Heart left ventricle (tissue), 16 donors: Measurements from ENCODE around the gene MFNG. TPM values are rescaled to one million over a fixed set of nuclear protein-coding genes. Genes with fewer than 3 reads are reported as not detected.

Experiments used
- ATAC-seq, 4 donors: fragments of 200-7000 bp; cut with Tn5 transposase; one replicate each; pipeline ENCODE4 v1.9.1; 2020 to 2022; ENCODE audit warnings: moderate library complexity in 4 of 4, mild to moderate bottlenecking in 3 of 4, moderate number of reproducible peaks in 1 of 4
- DNase-seq, 5 donors: peaks; one replicate each; pipeline ENCODE4 v3.0.0-alpha.2; 2020
- H3K27ac ChIP-seq, 12 donors: fragments of 200-600 bp; sonication (generic) in 4 of 12; one replicate each; pipeline versions ENCODE4 v1.5.0 to v1.8.0; 2016 to 2022; ENCODE audit warnings: mild to moderate bottlenecking in 2 of 12
- H3K27me3 ChIP-seq, 9 donors: fragments of 200-600 bp; sonication (generic) in 2 of 9; one replicate each; pipeline versions ENCODE4 v1.5.1 to v1.8.0; 2016 to 2022; ENCODE audit warnings: mild to moderate bottlenecking in 3 of 9
- H3K36me3 ChIP-seq, 9 donors: fragments of 200-600 bp; sonication (generic) in 2 of 9; one replicate each; pipeline versions ENCODE4 v1.5.0 to v1.8.0; 2018 to 2022; ENCODE audit warnings: mild to moderate bottlenecking in 2 of 9
- H3K4me1 ChIP-seq, 12 donors: fragments of 200-600 bp; sonication (generic) in 4 of 12; one replicate each; pipeline versions ENCODE4 v1.5.0 to v1.8.0; 2016 to 2022; ENCODE audit warnings: mild to moderate bottlenecking in 3 of 12
- H3K4me3 ChIP-seq, 12 donors: fragments of 200-600 bp; sonication (generic) in 4 of 12; one replicate each; pipeline versions ENCODE4 v1.5.0 to v1.8.0; 2017 to 2022; ENCODE audit warnings: mild to moderate bottlenecking in 9 of 12, moderate library complexity in 4 of 12
- H3K9me3 ChIP-seq, 12 donors: fragments of 200-600 bp; sonication (generic) in 4 of 12; one replicate each; pipeline versions ENCODE4 v1.5.0 to v1.8.0; 2016 to 2022; ENCODE audit warnings: mild to moderate bottlenecking in 1 of 12
- CTCF ChIP-seq, 12 donors: fragments of 200-600 bp; sonication (generic) in 4 of 12; IDR thresholded peaks; one replicate each; pipeline versions ENCODE4 v1.5.0 to v1.8.0; 2018 to 2022; ENCODE audit warnings: antibody characterized with exemption in 12 of 12, mild to moderate bottlenecking in 5 of 12
- POLR2A ChIP-seq, 2 donors: fragments of 450-650 bp; IDR thresholded peaks; one replicate each; pipeline ENCODE4 v1.6.1; 2017; ENCODE audit warnings: antibody characterized with exemption in 2 of 2, mild to moderate bottlenecking in 2 of 2, moderate library complexity in 2 of 2
- WGBS, 4 donors: extraction: QIAGEN DNeasy Blood & Tissue Kit in 2 of 4; methylation state at CpG; one replicate each; pipeline versions ENCODE4 v1.1.5 to v1.1.7; 2013 to 2018; 5-methylcytosine and 5-hydroxymethylcytosine counted together
- intact Hi-C, 10 donors: fragments of 100-400 bp; cut with DNase I; formaldehyde crosslinking; loops; one replicate each; pipeline versions ENCODE4 v1.11.1 to v1.14.2; 2022
- polyA plus RNA-seq, 2 donors: library from polyadenylated mRNA; stranded (reverse); fragments of 200-250 nt; gene quantifications; one replicate each; pipeline ENCODE4 v1.2.3, GENCODE V29; 2013
- total RNA-seq, 9 donors: library from RNA; depleted of rRNA in 2 of 9; stranded (reverse); fragments of >200 nt in 2 of 9; fragmentation: NEBNext Ultra II Directional in 3 of 9; extraction: Animal tissue kit (Norgen Biotek cat#: 25700) in 3 of 9; gene quantifications; one replicate each; pipeline versions ENCODE4 v1.1.0 to v1.2.4, GENCODE V29; 2016 to 2023
- donor health status: ischemic (EF 13 %, LVEDD 7.1; RV severe dilation, severe dysfunction).
- donor health status: healthy with polysubstance abuse.
- donor health status: DM: no; HTN: yes; CAD: no.
- donor health status: DM: no; HTN: no; CAD: no.
- donor health status: ischemic (EF 25% LVEDD 6.9; RV normal size, moderate dysfunction).
- donor health status: ischemic (EF 25% LVEDD 5.7; RV mildly dilated, moderate dysfunction).
- donor health status: healthy.
- donor health status: DM: yes; HTN: yes; CAD: no.
- donor health status: ischemic (EF 35%, LVEDD 5.7; RV mildly dilated, moderate dysfunction).
- donor health status: nonischemic (EF 11% LVEDD 7.7; RV severe dilation, severe dysfunction).
- donor health status: DM: yes; HTN: yes; CAD: no.
- donor health status: PGD.
- donor health status: ischemic (EF 29% LVEDD 5.4; RV normal size, mild dysfunction).
- donor health status: nonischemic (EF 23%, LVEDD 6.1; RV moderate dilation, normal function).

Gene MFNG
- total and polyA plus RNA-seq, 11 donors, result 5.8 to 25.6 (median 9.6) TPM

GRCh38 chr22:37517826-37518450, 31.8 kb upstream of the MFNG start:
- peak overlapping the region in 11 of 12 donors; percentile 60 to 91 (median 87) for H3K27ac ChIP-seq
- DNase-seq (peak in 1 of 5 donors; percentile 23), ATAC-seq (no peak)
- H3K9me3 ChIP-seq, result peaks cover 0 to 4% (median 0%) of the 10 kb centered on the region in 12 donors
- H3K27me3 ChIP-seq, result peaks cover 0 to 32% (median 13%) of the 10 kb centered on the region in 9 donors
- peaks cover 0 to 17% (median 4%) of the 10 kb centered on the region in 9 donors for H3K36me3 ChIP-seq
- H3K4me3 ChIP-seq, result peak overlapping the region; percentile 42 to 93 (median 66)
- intact Hi-C loops, result loop anchor here in 2 of 10 donors (1.0 to 5.0 kb wide), 2 partner anchors 16 to 36 kb away; no protein-coding TSS in a partner anchor
- peaks cover 0 to 26% (median 16%) of the 10 kb centered on the region in 12 donors for H3K4me1 ChIP-seq
- 44 to 73% (median 67%) methylated on average over 14 to 15 of the region's 15 CpGs for WGBS, 4 donors
- TF ChIP-seq POLR2A (IDR thresholded peaks at IDR 0.05), result no peak
- TF ChIP-seq CTCF (IDR thresholded peaks at IDR 0.05), result no peak

DNA sequence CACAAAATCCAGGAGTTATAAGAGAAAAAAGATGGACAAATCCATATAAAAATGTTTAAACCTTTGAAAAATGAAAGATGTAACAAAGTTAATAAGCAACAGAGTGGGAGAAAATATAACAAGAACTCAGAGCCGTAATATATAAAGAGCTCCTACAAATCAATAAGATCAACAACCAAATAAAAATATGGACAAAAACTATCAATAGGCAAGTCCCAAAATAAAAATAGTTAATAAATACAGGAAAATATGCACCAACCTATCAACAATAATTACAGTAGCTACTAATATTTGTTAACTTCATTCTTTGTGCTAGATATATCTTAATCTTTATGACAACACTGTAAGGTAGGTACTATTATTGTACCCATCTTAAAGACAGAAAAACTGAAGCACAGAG, 30.3 kb upstream of the MFNG start:
- 89 to 98% (median 96%) methylated on average over 1 of the region's 1 CpG for WGBS, 4 donors
- ATAC-seq (no peak), DNase-seq (no peak)
- peak overlapping the region in 3 of 12 donors; percentile 62 to 79 (median 77) for H3K4me3 ChIP-seq
- peaks cover 0 to 36% (median 24%) of the 10 kb centered on the region in 12 donors for H3K4me1 ChIP-seq
- intact Hi-C loops, result loop anchor here in 1 of 10 donors (5.0 kb wide), 1 partner anchor 34 kb away; no protein-coding TSS in a partner anchor
- TF ChIP-seq POLR2A (IDR thresholded peaks at IDR 0.05) (no peak), CTCF (IDR thresholded peaks at IDR 0.05) (no peak)
- peaks cover 0 to 32% (median 13%) of the 10 kb centered on the region in 9 donors for H3K27me3 ChIP-seq
- H3K9me3 ChIP-seq, result peaks cover 0 to 4% (median 0%) of the 10 kb centered on the region in 12 donors
- no peak overlapping the region for H3K27ac ChIP-seq
- peaks cover 0 to 17% (median 4%) of the 10 kb centered on the region in 9 donors for H3K36me3 ChIP-seq

GRCh38 chr22:37515901-37516300, 29.7 kb upstream of the MFNG start:
- H3K4me3 ChIP-seq, result peak overlapping the region in 1 of 12 donors; percentile 19
- H3K9me3 ChIP-seq, result peaks cover 0 to 4% (median 0%) of the 10 kb centered on the region in 12 donors
- H3K36me3 ChIP-seq, result peaks cover 0 to 17% (median 4%) of the 10 kb centered on the region in 9 donors
- intact Hi-C loops, result loop anchor here in 1 of 10 donors (5.0 kb wide), 1 partner anchor 34 kb away; no protein-coding TSS in a partner anchor
- 79 to 91% (median 86%) methylated on average over 18 to 23 of the region's 23 CpGs for WGBS, 4 donors
- H3K27me3 ChIP-seq, result peaks cover 0 to 32% (median 13%) of the 10 kb centered on the region in 9 donors
- H3K27ac ChIP-seq, result no peak overlapping the region
- no peak for TF ChIP-seq CTCF (IDR thresholded peaks at IDR 0.05)
- no peak for TF ChIP-seq POLR2A (IDR thresholded peaks at IDR 0.05)
- H3K4me1 ChIP-seq, result peaks cover 0 to 35% (median 23%) of the 10 kb centered on the region in 12 donors
- ATAC-seq, result no peak
- DNase-seq, result peak in 1 of 5 donors; percentile 24

- no peak for ATAC-seq
- no peak for TF ChIP-seq POLR2A (IDR thresholded peaks at IDR 0.05)
- no peak for TF ChIP-seq CTCF (IDR thresholded peaks at IDR 0.05)
- intact Hi-C loops, result loop anchor here in 1 of 10 donors (5.0 kb wide), 1 partner anchor 32 kb away; no protein-coding TSS in a partner anchor
- WGBS, 4 donors, result 79 to 82% (median 81%) methylated on average over 13 to 15 of the region's 15 CpGs
- Histone ChIP-seq H3K27ac (no peak overlapping the region), H3K27me3 (peaks cover 0 to 21% (median 10%) of the 10 kb centered on the region in 9 donors), H3K4me3 (no peak overlapping the region), H3K9me3 (peaks cover 0 to 4% (median 0%) of the 10 kb centered on the region in 12 donors), H3K36me3 (peaks cover 0 to 17% (median 4%) of the 10 kb centered on the region in 9 donors), H3K4me1 (peaks cover 0 to 41% (median 20%) of the 10 kb centered on the region in 12 donors)
- DNase-seq, result peak in 2 of 5 donors; percentile 5 to 21
Observed at GRCh38 chr22:37514526-37515051, 28.4 kb upstream of the MFNG start.
